Mesenchymal stem cell (in vitro differentiated cells and primary cell): ENCODE measurements around the gene SOX18. TPM values are rescaled to one million over a fixed set of nuclear protein-coding genes. Genes with fewer than 3 reads are reported as not detected.

ENCODE experiments used
- DNase-seq: peaks from one replicate; pipeline ENCODE4 v3.0.0-alpha.2; 2013
- H2AFZ ChIP-seq: one replicate; pipeline ENCODE4 v1.6.1; 2013; ENCODE audit warnings: low read depth, mild to moderate bottlenecking, control low read depth, inconsistent platforms, low read length, moderate library complexity
- H2AK5ac ChIP-seq: 2 replicates; pipeline ENCODE4 v1.6.1; 2013; ENCODE audit warnings: low read length, moderate library complexity, mild to moderate bottlenecking, inconsistent platforms; ENCODE audit not compliant: severe bottlenecking
- H2BK120ac ChIP-seq: one replicate; pipeline ENCODE4 v1.6.1; 2013; ENCODE audit warnings: low read depth, mild to moderate bottlenecking, inconsistent platforms, low read length, moderate library complexity
- H2BK12ac ChIP-seq, 2 experiments: one replicate each; pipeline ENCODE4 v1.6.1; 2013; ENCODE audit warnings: inconsistent platforms in 2 of 2, low read length in 2 of 2, mild to moderate bottlenecking in 2 of 2, moderate library complexity in 2 of 2, control low read depth in 1 of 2
- H2BK15ac ChIP-seq: one replicate; pipeline ENCODE4 v1.6.1; 2013; ENCODE audit warnings: mild to moderate bottlenecking, low read depth, inconsistent platforms; ENCODE audit not compliant: poor library complexity, severe bottlenecking
- H2BK5ac ChIP-seq: 2 replicates; pipeline ENCODE4 v1.6.1; 2013; ENCODE audit warnings: low read depth, mild to moderate bottlenecking, low read length, control low read depth, inconsistent platforms; ENCODE audit not compliant: poor library complexity, severe bottlenecking
- H3K14ac ChIP-seq, 2 experiments: one replicate each; pipeline ENCODE4 v1.6.1; 2013; ENCODE audit warnings: inconsistent platforms in 2 of 2, low read length in 2 of 2, control low read depth in 1 of 2, mild to moderate bottlenecking in 1 of 2, moderate library complexity in 1 of 2
- H3K18ac ChIP-seq, 2 experiments: one replicate each; pipeline ENCODE4 v1.6.1; 2013; ENCODE audit warnings: inconsistent platforms in 2 of 2, low read length in 2 of 2, control low read depth in 1 of 2, low read depth in 1 of 2, mild to moderate bottlenecking in 1 of 2
- H3K23ac ChIP-seq, 2 experiments: one replicate each; pipeline ENCODE4 v1.6.1; 2013; ENCODE audit warnings: inconsistent platforms in 2 of 2, low read length in 2 of 2, mild to moderate bottlenecking in 2 of 2, moderate library complexity in 2 of 2, control low read depth in 1 of 2
- H3K27ac ChIP-seq: 2 replicates; pipeline ENCODE4 v1.5.1; 2013; ENCODE audit warnings: mild to moderate bottlenecking, moderate library complexity, low read length, control low read depth, inconsistent platforms; ENCODE audit not compliant: poor library complexity, severe bottlenecking
- H3K27me3 ChIP-seq, 2 experiments: 2 replicates each; pipeline versions ENCODE4 v1.6.1 to v1.7.0; 2013; ENCODE audit warnings: low read length in 2 of 2, mild to moderate bottlenecking in 2 of 2, moderate library complexity in 2 of 2, control low read depth in 1 of 2, inconsistent platforms in 1 of 2; ENCODE audit not compliant: control insufficient read depth in 1 of 2, insufficient read depth in 1 of 2
- H3K36me3 ChIP-seq, 2 experiments: 2 replicates each; pipeline versions ENCODE4 v1.6.1 to v1.7.0; 2013; ENCODE audit warnings: low read length in 2 of 2, control low read depth in 1 of 2, inconsistent platforms in 1 of 2, low read depth in 1 of 2, mild to moderate bottlenecking in 1 of 2; ENCODE audit not compliant: insufficient read depth in 2 of 2, control insufficient read depth in 1 of 2
- H3K4ac ChIP-seq, 2 experiments: one replicate each; pipeline ENCODE4 v1.6.1; 2013; ENCODE audit warnings: inconsistent platforms in 2 of 2, low read length in 2 of 2, mild to moderate bottlenecking in 2 of 2, moderate library complexity in 2 of 2, control low read depth in 1 of 2, low read depth in 1 of 2
- H3K4me1 ChIP-seq: 2 replicates; pipeline ENCODE4 v1.6.1; 2013; ENCODE audit warnings: low read depth, low read length, control low read depth; ENCODE audit not compliant: control insufficient read depth, insufficient read depth
- H3K4me2 ChIP-seq: 2 replicates; pipeline ENCODE4 v1.6.1; 2013; ENCODE audit warnings: low read length, mild to moderate bottlenecking, inconsistent platforms; ENCODE audit not compliant: poor library complexity, severe bottlenecking
- H3K4me3 ChIP-seq, 2 experiments: 2 replicates each; pipeline versions ENCODE4 v1.5.1 to v1.7.0; 2013; ENCODE audit warnings: low read length in 2 of 2, mild to moderate bottlenecking in 2 of 2, control low read depth in 1 of 2, low read depth in 1 of 2; ENCODE audit not compliant: insufficient read depth in 1 of 2
- H3K79me1 ChIP-seq: replicated peaks from 2 replicates; pipeline ENCODE4 v1.6.1; 2013; ENCODE audit warnings: mild to moderate bottlenecking, control low read depth, low read length, inconsistent platforms; ENCODE audit not compliant: poor library complexity, severe bottlenecking
- H3K9ac ChIP-seq: 2 replicates; pipeline ENCODE4 v1.7.0; 2013; ENCODE audit warnings: mild to moderate bottlenecking, low read length, moderate library complexity
- H3K9me3 ChIP-seq: 2 replicates; pipeline ENCODE4 v1.7.0; 2013; ENCODE audit warnings: mild to moderate bottlenecking, low read length; ENCODE audit not compliant: control insufficient read depth
- H4K8ac ChIP-seq: one replicate; pipeline ENCODE4 v1.6.1; 2013; ENCODE audit warnings: inconsistent platforms, mild to moderate bottlenecking, low read length, moderate library complexity
- H4K91ac ChIP-seq: one replicate; pipeline ENCODE4 v1.6.1; 2013; ENCODE audit warnings: mild to moderate bottlenecking, low read length, inconsistent platforms
- WGBS: methylation state at CpG from one replicate; pipeline ENCODE4 v1.1.7; 2013; ENCODE audit warnings: mixed read lengths; 5-methylcytosine and 5-hydroxymethylcytosine counted together
- small RNA-seq: library from polyadenylated mRNA; stranded (forward); fragments of <200 nt; extraction: miRNeasy Mini kit (QIAGEN cat#:217004); gene quantifications from one replicate; pipeline ENCODE3, GENCODE V24; 2013; ENCODE audit warnings: low read depth

Gene SOX18

DNA sequence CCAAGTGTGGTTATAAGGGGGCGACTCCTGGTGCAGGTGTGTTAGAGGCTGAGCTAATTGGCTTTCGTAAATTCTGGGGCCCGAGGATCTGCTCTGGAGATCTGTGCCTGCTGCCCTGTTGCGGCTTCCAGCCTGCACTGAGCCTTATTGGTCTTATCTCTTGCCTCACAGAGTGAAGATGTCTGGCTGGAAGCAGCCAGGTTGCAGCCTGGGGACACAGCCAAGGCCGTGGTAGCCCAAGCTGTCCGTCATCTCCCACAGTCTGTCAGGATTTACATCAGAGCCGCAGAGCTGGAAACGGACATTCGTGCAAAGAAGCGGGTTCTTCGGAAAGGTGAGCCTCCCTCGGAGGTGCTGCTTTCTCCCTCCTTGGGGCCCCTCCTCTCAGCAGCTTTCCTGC lies 48.5 kb downstream of the SOX18 start:
- H2BK5ac ChIP-seq, result no peak overlapping the region
- H3K27me3 ChIP-seq, result no peaks in the 10 kb centered on the region
- no peak overlapping the region for H3K18ac ChIP-seq
- peaks cover 76 to 81% of the 10 kb centered on the region in 2 experiments for H3K36me3 ChIP-seq
- no peak overlapping the region for H3K4me2 ChIP-seq
- no peak overlapping the region for H3K27ac ChIP-seq
- H3K79me1 ChIP-seq, result peaks cover 30% of the 10 kb centered on the region
- 98% methylated on average over 12 of the region's 12 CpGs for WGBS
- H2AFZ ChIP-seq, result no peak overlapping the region
- H3K23ac ChIP-seq, result no peak overlapping the region
- DNase-seq, result no peak
- H4K8ac ChIP-seq, result no peak overlapping the region
- no peak overlapping the region for H3K9ac ChIP-seq
- H3K9me3 ChIP-seq, result no peaks in the 10 kb centered on the region
- peaks cover 2% of the 10 kb centered on the region for H3K4me1 ChIP-seq
- no peak overlapping the region for H2AK5ac ChIP-seq
- H3K4me3 ChIP-seq, result no peak overlapping the region
- no peak overlapping the region for H2BK12ac ChIP-seq
- H2BK15ac ChIP-seq, result no peak overlapping the region
- H2BK120ac ChIP-seq, result no peak overlapping the region
- H4K91ac ChIP-seq, result peak overlapping the region; percentile 32
- H3K4ac ChIP-seq, result no peak overlapping the region
- no peak overlapping the region for H3K14ac ChIP-seq

Small RNA genes within 50 kb of the gene (small RNA-seq; reads per million reads assigned to genes)
- gene AL355803.1 (not detected), gene MIR6813 (not detected)
